Natural killer cell (primary cell): ENCODE results near the gene PPP1R12B. TPM values are rescaled to one million over a fixed set of nuclear protein-coding genes. Genes with fewer than 3 reads are reported as not detected.

Source experiments
- ATAC-seq, 3 donors: fragments of 150-1000 bp in 2 of 3; fragments of 200-7000 bp in 1 of 3; cut with Tn5 transposase; 1 replicate in 1 of 3; 2 replicates in 2 of 3; pipeline ENCODE4 v1.10.0; 2021; ENCODE audit warnings: mild to moderate bottlenecking in 2 of 3, moderate library complexity in 2 of 3
- DNase-seq, 2 donors: peaks; one replicate each; pipeline versions ENCODE4 v3.0.0 to v3.0.0-alpha.2; 2013 to 2021; ENCODE audit warnings: mixed read lengths in 1 of 2
- H3K27ac ChIP-seq: one replicate; pipeline ENCODE4 v1.5.1; 2013; ENCODE audit warnings: mild to moderate bottlenecking, low read length
- H3K27me3 ChIP-seq: one replicate; pipeline ENCODE4 v1.6.1; 2013; ENCODE audit warnings: low read length; ENCODE audit not compliant: control insufficient read depth, insufficient read depth
- H3K36me3 ChIP-seq: one replicate; pipeline ENCODE4 v1.6.1; 2013; ENCODE audit warnings: low read length; ENCODE audit not compliant: control insufficient read depth, insufficient read depth
- H3K4me1 ChIP-seq: one replicate; pipeline ENCODE4 v1.6.1; 2013; ENCODE audit warnings: low read length; ENCODE audit not compliant: control insufficient read depth, insufficient read depth
- H3K4me3 ChIP-seq: one replicate; pipeline ENCODE4 v1.5.1; 2013; ENCODE audit warnings: low read length
- H3K9me3 ChIP-seq: one replicate; pipeline ENCODE4 v1.6.1; 2013; ENCODE audit warnings: low read length; ENCODE audit not compliant: control insufficient read depth, insufficient read depth
- H3K27ac Mint-ChIP-seq, 2 donors: one replicate each; pipeline ENCODE4 v1.8.0; 2022; ENCODE audit warnings: mild to moderate bottlenecking in 2 of 2, mixed read lengths in 2 of 2, moderate library complexity in 1 of 2
- H3K27me3 Mint-ChIP-seq, 2 donors: one replicate each; pipeline ENCODE4 v1.8.0; 2022; ENCODE audit warnings: low read depth in 2 of 2, mixed read lengths in 2 of 2
- H3K36me3 Mint-ChIP-seq: one replicate; pipeline ENCODE4 v1.8.0; 2022; ENCODE audit warnings: mixed read lengths
- H3K4me1 Mint-ChIP-seq, 2 donors: one replicate each; pipeline ENCODE4 v1.8.0; 2022; ENCODE audit warnings: mixed read lengths in 2 of 2
- H3K4me3 Mint-ChIP-seq: one replicate; pipeline ENCODE4 v1.8.0; 2022; ENCODE audit warnings: mild to moderate bottlenecking, moderate library complexity, mixed read lengths
- H3K9me3 Mint-ChIP-seq, 2 donors: one replicate each; pipeline ENCODE4 v1.8.0; 2022; ENCODE audit warnings: mixed read lengths in 2 of 2
- WGBS: methylation state at CpG from one replicate; pipeline ENCODE4 v1.1.7; 2013; ENCODE audit warnings: missing lambda C conversion rate; ENCODE audit not compliant: insufficient coverage; 5-methylcytosine and 5-hydroxymethylcytosine counted together
- intact Hi-C: fragments of 100-400 bp; cut with micrococcal nuclease; formaldehyde crosslinking; loops from one replicate; pipeline ENCODE4 v1.14.2; 2022
- total RNA-seq, 4 donors: library from RNA; stranded (reverse); fragments of 120-200 nt in 1 of 4; gene quantifications; one replicate each; pipeline versions ENCODE4 v1.2.3 to v1.2.4, GENCODE V29; 2013 to 2022
- TF ChIP-seq, protein P1 (sequence below): fragments of 200-600 bp; IDR thresholded peaks from one replicate; pipeline ENCODE4 v1.8.0; 2022; ENCODE audit warnings: antibody characterized with exemption

PPP1R12B gene
- total RNA-seq, 3 donors from 2014 or later (not counting 1 experiment from before 2014, with no cell fraction given): 27.8 to 47.5 (median 46.5) TPM

GRCh38 chr1:202311875-202312635 is 36.4 kb upstream of the PPP1R12B start:
- H3K36me3 ChIP-seq: no peaks in the 10 kb centered on the region
- H3K4me1 ChIP-seq: no peaks in the 10 kb centered on the region
- intact Hi-C loops: no loop called here
- no peaks in the 10 kb centered on the region for H3K27me3 ChIP-seq
- no peaks in the 10 kb centered on the region for H3K9me3 Mint-ChIP-seq
- no peak overlapping the region for H3K4me3 Mint-ChIP-seq
- H3K36me3 Mint-ChIP-seq: no peaks in the 10 kb centered on the region
- H3K4me3 ChIP-seq: no peak overlapping the region
- TF ChIP-seq, protein P1, sequence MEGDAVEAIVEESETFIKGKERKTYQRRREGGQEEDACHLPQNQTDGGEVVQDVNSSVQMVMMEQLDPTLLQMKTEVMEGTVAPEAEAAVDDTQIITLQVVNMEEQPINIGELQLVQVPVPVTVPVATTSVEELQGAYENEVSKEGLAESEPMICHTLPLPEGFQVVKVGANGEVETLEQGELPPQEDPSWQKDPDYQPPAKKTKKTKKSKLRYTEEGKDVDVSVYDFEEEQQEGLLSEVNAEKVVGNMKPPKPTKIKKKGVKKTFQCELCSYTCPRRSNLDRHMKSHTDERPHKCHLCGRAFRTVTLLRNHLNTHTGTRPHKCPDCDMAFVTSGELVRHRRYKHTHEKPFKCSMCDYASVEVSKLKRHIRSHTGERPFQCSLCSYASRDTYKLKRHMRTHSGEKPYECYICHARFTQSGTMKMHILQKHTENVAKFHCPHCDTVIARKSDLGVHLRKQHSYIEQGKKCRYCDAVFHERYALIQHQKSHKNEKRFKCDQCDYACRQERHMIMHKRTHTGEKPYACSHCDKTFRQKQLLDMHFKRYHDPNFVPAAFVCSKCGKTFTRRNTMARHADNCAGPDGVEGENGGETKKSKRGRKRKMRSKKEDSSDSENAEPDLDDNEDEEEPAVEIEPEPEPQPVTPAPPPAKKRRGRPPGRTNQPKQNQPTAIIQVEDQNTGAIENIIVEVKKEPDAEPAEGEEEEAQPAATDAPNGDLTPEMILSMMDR: no peak
- 10% methylated on average over 14 of the region's 14 CpGs for WGBS
- DNase-seq: no peak
- no peak overlapping the region for H3K27ac ChIP-seq
- no peaks in the 10 kb centered on the region for H3K9me3 ChIP-seq
- peak overlapping the region in 1 of 2 donors; percentile 53 for H3K27ac Mint-ChIP-seq
- H3K27me3 Mint-ChIP-seq: no peaks in the 10 kb centered on the region
- H3K4me1 Mint-ChIP-seq: peaks cover 0 to 15% of the 10 kb centered on the region in 2 donors
- no peak for ATAC-seq

- ATAC-seq (peak; percentile 81 to 97 (median 93)), DNase-seq (peak; percentile 65 to 86)
- Histone ChIP-seq H3K36me3 (no peaks in the 10 kb centered on the region), H3K27ac (no peak overlapping the region), H3K9me3 (no peaks in the 10 kb centered on the region), H3K27me3 (no peaks in the 10 kb centered on the region), H3K4me1 (no peaks in the 10 kb centered on the region), H3K4me3 (no peak overlapping the region)
- H3K9me3 Mint-ChIP-seq: no peaks in the 10 kb centered on the region
- H3K4me1 Mint-ChIP-seq: peaks cover 0 to 10% of the 10 kb centered on the region in 2 donors
- H3K27ac Mint-ChIP-seq: no peak overlapping the region
- H3K4me3 Mint-ChIP-seq: no peak overlapping the region
- intact Hi-C loops: loop anchor here (1.0 to 2.0 kb wide), 4 partner anchors 41 to 131 kb away; partner anchors contain the start of gene LGR6
- no peaks in the 10 kb centered on the region for H3K36me3 Mint-ChIP-seq
- no peaks in the 10 kb centered on the region for H3K27me3 Mint-ChIP-seq
- 27% methylated on average over 8 of the region's 9 CpGs for WGBS
- TF ChIP-seq, protein P1: peak; percentile 93
Measured at GRCh38 chr1:202315576-202316168, 32.8 kb upstream of the PPP1R12B start.

- TF ChIP-seq, protein P1: no peak
- H3K9me3 ChIP-seq: no peaks in the 10 kb centered on the region
- no peaks in the 10 kb centered on the region for H3K9me3 Mint-ChIP-seq
- ATAC-seq (no peak), DNase-seq (no peak)
- H3K4me3 Mint-ChIP-seq: no peak overlapping the region
- no peaks in the 10 kb centered on the region for H3K27me3 Mint-ChIP-seq
- intact Hi-C loops: no loop called here
- no peaks in the 10 kb centered on the region for H3K27me3 ChIP-seq
- no peaks in the 10 kb centered on the region for H3K4me1 ChIP-seq
- H3K27ac Mint-ChIP-seq: no peak overlapping the region
- H3K36me3 ChIP-seq: no peaks in the 10 kb centered on the region
- no peak overlapping the region for H3K27ac ChIP-seq
- H3K4me3 ChIP-seq: no peak overlapping the region
- H3K4me1 Mint-ChIP-seq: peaks cover 0 to 10% of the 10 kb centered on the region in 2 donors
- H3K36me3 Mint-ChIP-seq: no peaks in the 10 kb centered on the region
Measured at GRCh38 chr1:202316186-202316585, 32.3 kb upstream of the PPP1R12B start.
